ENCODE measurements around the gene RSU1. TPM values are rescaled to one million over a fixed set of nuclear protein-coding genes. Genes with fewer than 3 reads are reported as not detected.
A peak's percentile ranks its signal among the peaks of the same experiment; 100 is the strongest.

RSU1 gene
- total RNA-seq, 4 donors from 2014 or later: 25.1 to 61.6 (median 44.7) TPM

GRCh38 chr10:16788125-16788524 is 29.1 kb downstream of the RSU1 start:
- Histone ChIP-seq H3K27me3 (no peaks in the 10 kb centered on the region), H3K4me1 (no peaks in the 10 kb centered on the region), H3K27ac (no peak overlapping the region), H3K36me3 (no peaks in the 10 kb centered on the region), H3K4me3 (no peak overlapping the region), H3K9me3 (no peaks in the 10 kb centered on the region)
- no peak for DNase-seq (ENCODE audit: low spot score in 2 of 2)
- TF ChIP-seq CTCF (IDR thresholded peaks at IDR 0.05): no peak
- no peak for TF ChIP-seq POLR2A (IDR thresholded peaks at IDR 0.05)
- no peak for TF ChIP-seq EP300 (IDR thresholded peaks at IDR 0.05)
- 90 to 96% methylated on average over 6 of the region's 6 CpGs for WGBS, 2 donors

DNA sequence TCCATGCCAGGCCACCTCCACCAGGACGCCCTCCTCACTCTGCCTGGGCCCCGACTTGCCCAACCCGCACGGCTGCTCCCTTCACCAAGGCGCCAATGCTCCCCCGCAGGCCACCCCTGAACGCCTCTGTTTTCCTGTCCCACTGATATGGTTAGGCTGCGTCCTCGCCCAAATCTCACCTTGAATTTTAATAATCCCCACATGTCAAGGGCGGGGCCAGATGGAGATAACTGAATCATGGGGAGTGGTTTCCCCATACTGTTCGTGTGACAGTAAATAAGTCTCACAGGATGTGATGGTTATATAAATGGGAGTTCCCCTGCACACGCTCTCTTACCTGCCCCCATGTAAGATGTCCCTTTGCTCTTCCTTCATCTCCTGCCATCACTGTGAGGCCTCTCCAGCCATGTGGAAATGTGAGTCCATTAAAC is 29.8 kb downstream of the RSU1 start:
- no peaks in the 10 kb centered on the region for H3K9me3 ChIP-seq
- TF ChIP-seq POLR2A (IDR thresholded peaks at IDR 0.05) (no peak), CTCF (IDR thresholded peaks at IDR 0.05) (no peak), EP300 (IDR thresholded peaks at IDR 0.05) (no peak)
- no peaks in the 10 kb centered on the region for H3K36me3 ChIP-seq
- no peaks in the 10 kb centered on the region for H3K27me3 ChIP-seq
- 95 to 97% methylated on average over 12 of the region's 12 CpGs for WGBS, 2 donors
- no peaks in the 10 kb centered on the region for H3K4me1 ChIP-seq
- no peak overlapping the region for H3K27ac ChIP-seq
- H3K4me3 ChIP-seq: no peak overlapping the region
- no peak for DNase-seq (ENCODE audit: low spot score in 2 of 2)

DNA sequence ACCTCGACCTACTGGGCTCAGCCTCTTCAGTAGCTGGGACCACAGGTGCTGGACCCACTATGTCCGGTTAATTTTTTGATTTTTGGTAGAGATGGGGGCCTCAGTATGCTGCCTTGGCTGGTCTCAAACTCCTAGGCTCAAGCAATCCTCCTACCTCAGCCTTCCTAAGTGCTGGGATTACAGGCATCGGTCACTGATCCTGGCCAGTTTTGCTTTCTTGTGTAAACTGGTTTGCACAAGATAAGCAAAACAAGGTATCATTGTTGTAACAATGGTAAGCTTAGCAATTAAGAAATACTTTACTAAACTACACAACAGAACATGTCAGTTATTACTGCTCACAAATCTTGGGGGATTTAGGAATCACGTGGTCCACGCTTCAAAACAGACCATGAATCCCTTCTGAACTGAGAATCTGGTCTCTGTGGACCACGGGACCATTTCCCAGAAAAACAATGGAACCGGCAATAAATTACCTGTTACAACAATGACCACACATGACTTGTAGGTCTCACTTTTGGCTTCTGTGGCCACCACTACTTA is 36.8 kb downstream of the RSU1 start:
- peaks cover 0 to 10% (median 0%) of the 10 kb centered on the region in 4 donors for H3K4me1 ChIP-seq
- WGBS, 2 donors: 75 to 80% methylated on average over 7 of the region's 7 CpGs

GRCh38 chr10:16779384-16779915 is 37.8 kb downstream of the RSU1 start:
- no peak overlapping the region for H3K27ac ChIP-seq
- H3K27me3 ChIP-seq: no peaks in the 10 kb centered on the region
- WGBS, 2 donors: 54 to 62% methylated on average over 6 of the region's 6 CpGs
- no peaks in the 10 kb centered on the region for H3K9me3 ChIP-seq
- H3K4me1 ChIP-seq: peaks cover 0 to 10% (median 0%) of the 10 kb centered on the region in 4 donors
- no peak overlapping the region for H3K4me3 ChIP-seq
- DNase-seq (ENCODE audit: low spot score in 2 of 2): no peak
- peaks cover 0 to 20% (median 0%) of the 10 kb centered on the region in 3 donors for H3K36me3 ChIP-seq
- TF ChIP-seq CTCF (IDR thresholded peaks at IDR 0.05) (no peak), POLR2A (IDR thresholded peaks at IDR 0.05) (no peak), EP300 (IDR thresholded peaks at IDR 0.05) (no peak)

More for the DNA sequence above, 36.8 kb downstream of the RSU1 start:
- no peaks in the 10 kb centered on the region for H3K27me3 ChIP-seq
- no peaks in the 10 kb centered on the region for H3K9me3 ChIP-seq
- TF ChIP-seq CTCF (IDR thresholded peaks at IDR 0.05) (no peak), EP300 (IDR thresholded peaks at IDR 0.05) (no peak), POLR2A (IDR thresholded peaks at IDR 0.05) (no peak)
- no peak overlapping the region for H3K4me3 ChIP-seq
- DNase-seq (ENCODE audit: low spot score in 2 of 2): no peak
- H3K27ac ChIP-seq: no peak overlapping the region
- peaks cover 0 to 20% (median 0%) of the 10 kb centered on the region in 3 donors for H3K36me3 ChIP-seq

DNA sequence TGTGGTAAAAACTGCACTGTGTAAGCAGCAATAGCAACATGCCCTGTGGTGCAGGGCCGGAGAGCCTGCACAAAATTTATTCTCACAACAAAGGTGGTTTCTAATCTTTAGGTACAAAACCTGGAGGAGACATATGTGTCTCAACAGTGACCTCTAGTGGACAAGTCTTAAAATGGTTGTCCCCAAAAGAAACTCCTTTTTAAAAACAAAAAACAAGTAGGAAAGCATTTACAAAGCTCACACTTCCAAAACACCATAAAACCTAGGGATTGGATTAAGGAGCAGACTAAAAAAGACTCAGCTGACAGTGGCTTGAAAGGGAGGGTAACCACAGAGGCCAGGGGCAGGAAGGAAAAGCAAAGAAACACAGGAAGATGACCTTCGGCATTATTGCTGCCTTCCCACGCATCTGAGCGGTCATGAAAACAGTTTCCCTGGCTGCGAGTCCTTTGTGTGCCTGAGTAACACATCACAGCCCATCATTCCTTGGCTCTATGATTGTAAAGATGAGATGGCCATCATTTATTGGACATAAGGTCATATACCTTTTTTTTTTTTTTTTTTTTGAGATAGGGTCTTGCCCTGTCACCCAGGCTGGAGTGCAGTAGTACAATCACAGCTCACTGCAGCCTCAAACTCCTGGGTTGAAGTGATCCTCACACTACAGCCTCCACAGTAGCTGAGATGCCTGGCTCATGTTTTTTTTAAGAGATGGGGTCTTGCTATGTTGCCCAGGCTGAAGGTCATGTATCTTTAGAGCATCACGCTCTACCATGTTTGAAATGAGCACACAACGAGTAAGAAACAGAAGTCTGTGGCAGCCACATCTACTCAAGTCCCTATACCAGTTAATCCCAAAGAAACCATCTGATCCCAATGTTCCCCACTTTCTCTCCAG is 39.5 kb downstream of the RSU1 start:
- DNase-seq (ENCODE audit: low spot score in 2 of 2): no peak

More for the DNA sequence above, 39.5 kb downstream of the RSU1 start:
- Histone ChIP-seq H3K9me3 (no peaks in the 10 kb centered on the region), H3K27me3 (no peaks in the 10 kb centered on the region), H3K27ac (peak overlapping the region in 2 of 4 donors; percentile 60 to 67), H3K36me3 (peaks cover 0 to 20% (median 0%) of the 10 kb centered on the region in 3 donors), H3K4me3 (peak overlapping the region in 1 of 4 donors; percentile 18), H3K4me1 (peaks cover 0 to 10% (median 0%) of the 10 kb centered on the region in 4 donors)
- TF ChIP-seq POLR2A (IDR thresholded peaks at IDR 0.05): no peak
- peak; percentile 54 to 80 (median 71) for TF ChIP-seq CTCF (IDR thresholded peaks at IDR 0.05)
- peak in 1 of 2 donors; percentile 44 for TF ChIP-seq EP300 (IDR thresholded peaks at IDR 0.05)
- WGBS, 2 donors: 37 to 44% methylated on average over 7 of the region's 7 CpGs

Data from tibial nerve (tissue), 4 donors.